ENCODE results near the gene MRPS2. TPM values are rescaled to one million over a fixed set of nuclear protein-coding genes. Genes with fewer than 3 reads are reported as not detected.

The MRPS2 gene
- total and polyA plus RNA-seq, 9 of the 15 experiments (the other 6 are each of a cell fraction or from before 2014, with no cell fraction given): 8.0 to 167 (median 81.3) TPM

- no peak for TF ChIP-seq REST (IDR thresholded peaks at IDR 0.05; ENCODE audit: borderline replicate concordance)
- no peak for TF ChIP-seq REST (CRISPR knock-in tag; IDR thresholded peaks at IDR 0.05; ENCODE audit: low read depth)
- no peak for TF ChIP-seq FOXA3 (CRISPR knock-in tag; conservative IDR thresholded peaks at IDR 0.05 in 1 of 2, IDR thresholded peaks at IDR 0.05 in 1 of 2)
- no peak for TF ChIP-seq ZBTB26 (CRISPR knock-in tag; IDR thresholded peaks at IDR 0.05)
- TF ChIP-seq ZNF780A (CRISPR knock-in tag; IDR thresholded peaks at IDR 0.05): no peak
- TF ChIP-seq YY1 (IDR thresholded peaks at IDR 0.05; ENCODE audit: borderline replicate concordance in 1 of 3, control insufficient read depth in 1 of 3, extremely low read depth in 1 of 3, insufficient read depth in 3 of 3, insufficient read length in 1 of 3, insufficient replicate concordance in 2 of 3, low read depth in 1 of 3, low read length in 2 of 3): no peak
- TF ChIP-seq ZNF277 (CRISPR knock-in tag; IDR thresholded peaks at IDR 0.05; ENCODE audit: borderline replicate concordance): no peak
- TF ChIP-seq MXD1 (CRISPR knock-in tag; IDR thresholded peaks at IDR 0.05; ENCODE audit: borderline replicate concordance, poor library complexity, severe bottlenecking): no peak
These were observed 51.0 kb downstream of the MRPS2 start (continued) for GRCh38 chr9:135551456-135551855.
